ENCODE results near the gene GSN.

GRCh38 chr9:121362813-121363621 is 95.1 kb downstream of the GSN start:
- TF ChIP-seq, protein P1, sequence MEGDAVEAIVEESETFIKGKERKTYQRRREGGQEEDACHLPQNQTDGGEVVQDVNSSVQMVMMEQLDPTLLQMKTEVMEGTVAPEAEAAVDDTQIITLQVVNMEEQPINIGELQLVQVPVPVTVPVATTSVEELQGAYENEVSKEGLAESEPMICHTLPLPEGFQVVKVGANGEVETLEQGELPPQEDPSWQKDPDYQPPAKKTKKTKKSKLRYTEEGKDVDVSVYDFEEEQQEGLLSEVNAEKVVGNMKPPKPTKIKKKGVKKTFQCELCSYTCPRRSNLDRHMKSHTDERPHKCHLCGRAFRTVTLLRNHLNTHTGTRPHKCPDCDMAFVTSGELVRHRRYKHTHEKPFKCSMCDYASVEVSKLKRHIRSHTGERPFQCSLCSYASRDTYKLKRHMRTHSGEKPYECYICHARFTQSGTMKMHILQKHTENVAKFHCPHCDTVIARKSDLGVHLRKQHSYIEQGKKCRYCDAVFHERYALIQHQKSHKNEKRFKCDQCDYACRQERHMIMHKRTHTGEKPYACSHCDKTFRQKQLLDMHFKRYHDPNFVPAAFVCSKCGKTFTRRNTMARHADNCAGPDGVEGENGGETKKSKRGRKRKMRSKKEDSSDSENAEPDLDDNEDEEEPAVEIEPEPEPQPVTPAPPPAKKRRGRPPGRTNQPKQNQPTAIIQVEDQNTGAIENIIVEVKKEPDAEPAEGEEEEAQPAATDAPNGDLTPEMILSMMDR (IDR thresholded peaks at IDR 0.05): no peak
- no peak for TF ChIP-seq REST (IDR thresholded peaks at IDR 0.05; ENCODE audit: insufficient read depth in 1 of 2, low read depth in 2 of 2, low read length in 1 of 2)
- TF ChIP-seq POLR2AphosphoS5 (IDR thresholded peaks at IDR 0.05; ENCODE audit: low read depth, low read length): no peak
- no peak for TF ChIP-seq SIN3A (IDR thresholded peaks at IDR 0.05; ENCODE audit: borderline replicate concordance, insufficient read depth, low read depth, low read length)
- no peak for TF ChIP-seq TCF7L2 (IDR thresholded peaks at IDR 0.05; ENCODE audit: low read depth, low read length)
